Measurements from ENCODE around the gene CATSPER4. TPM values are rescaled to one million over a fixed set of nuclear protein-coding genes. Genes with fewer than 3 reads are reported as not detected.

Gene CATSPER4
- total RNA-seq, 1 experiment from 2014 or later: 0.20 TPM

- no peak overlapping the region for H3K4me3 Mint-ChIP-seq (ENCODE audit: unreplicated experiment)
- no peaks in the 10 kb centered on the region for H3K36me3 Mint-ChIP-seq (ENCODE audit: insufficient read depth, unreplicated experiment)
- DNase-seq: no peak
- no peak overlapping the region for H3K27ac Mint-ChIP-seq (ENCODE audit: unreplicated experiment)
- H3K9me3 Mint-ChIP-seq (ENCODE audit: unreplicated experiment): no peaks in the 10 kb centered on the region
- peaks cover 8% of the 10 kb centered on the region for H3K4me1 Mint-ChIP-seq (ENCODE audit: low read depth, unreplicated experiment)
- H3K4me1 ChIP-seq: peaks cover 14% of the 10 kb centered on the region
- no peaks in the 10 kb centered on the region for H3K36me3 ChIP-seq (ENCODE audit: control insufficient read depth, insufficient read depth, low read length)
- no peaks in the 10 kb centered on the region for H3K27me3 Mint-ChIP-seq (ENCODE audit: insufficient read depth, unreplicated experiment)
- intact Hi-C loops (cut with micrococcal nuclease; ENCODE audit: unreplicated experiment): no loop called here
- BruUV-seq (replicated peaks): no TSS peak
- ChIA-PET CTCF (interaction anchor here (1.0 kb wide), 1 partner anchor 9 kb away, joined by 4 read pairs; no protein-coding TSS in a partner anchor), POLR2A (no interaction called here)
- no peaks in the 10 kb centered on the region for H3K9me3 ChIP-seq
- TF ChIP-seq, protein P1, sequence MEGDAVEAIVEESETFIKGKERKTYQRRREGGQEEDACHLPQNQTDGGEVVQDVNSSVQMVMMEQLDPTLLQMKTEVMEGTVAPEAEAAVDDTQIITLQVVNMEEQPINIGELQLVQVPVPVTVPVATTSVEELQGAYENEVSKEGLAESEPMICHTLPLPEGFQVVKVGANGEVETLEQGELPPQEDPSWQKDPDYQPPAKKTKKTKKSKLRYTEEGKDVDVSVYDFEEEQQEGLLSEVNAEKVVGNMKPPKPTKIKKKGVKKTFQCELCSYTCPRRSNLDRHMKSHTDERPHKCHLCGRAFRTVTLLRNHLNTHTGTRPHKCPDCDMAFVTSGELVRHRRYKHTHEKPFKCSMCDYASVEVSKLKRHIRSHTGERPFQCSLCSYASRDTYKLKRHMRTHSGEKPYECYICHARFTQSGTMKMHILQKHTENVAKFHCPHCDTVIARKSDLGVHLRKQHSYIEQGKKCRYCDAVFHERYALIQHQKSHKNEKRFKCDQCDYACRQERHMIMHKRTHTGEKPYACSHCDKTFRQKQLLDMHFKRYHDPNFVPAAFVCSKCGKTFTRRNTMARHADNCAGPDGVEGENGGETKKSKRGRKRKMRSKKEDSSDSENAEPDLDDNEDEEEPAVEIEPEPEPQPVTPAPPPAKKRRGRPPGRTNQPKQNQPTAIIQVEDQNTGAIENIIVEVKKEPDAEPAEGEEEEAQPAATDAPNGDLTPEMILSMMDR (IDR thresholded peaks at IDR 0.05; ENCODE audit: insufficient read depth in 1 of 2, low read depth in 1 of 2, low read length in 1 of 2, severe bottlenecking in 1 of 2, unreplicated experiment in 1 of 2): no peak
- no peak overlapping the region for H3K4me3 ChIP-seq (ENCODE audit: low read depth, low read length)
- no peaks in the 10 kb centered on the region for H3K27me3 ChIP-seq (replicated peaks; ENCODE audit: control insufficient read depth, insufficient read depth, low read length)
These were observed 36.4 kb upstream of the CATSPER4 start for GRCh38 chr1:26153966-26154532.

- TF ChIP-seq, protein P1 (IDR thresholded peaks at IDR 0.05; ENCODE audit: insufficient read depth in 1 of 2, low read depth in 1 of 2, low read length in 1 of 2, severe bottlenecking in 1 of 2, unreplicated experiment in 1 of 2): no peak
- intact Hi-C loops (cut with micrococcal nuclease; ENCODE audit: unreplicated experiment): no loop called here
- Histone ChIP-seq H3K4me3 (ENCODE audit: low read depth, low read length) (no peak overlapping the region), H3K36me3 (ENCODE audit: control insufficient read depth, insufficient read depth, low read length) (no peaks in the 10 kb centered on the region), H3K4me1 (peaks cover 20% of the 10 kb centered on the region), H3K27me3 (replicated peaks; ENCODE audit: control insufficient read depth, insufficient read depth, low read length) (no peaks in the 10 kb centered on the region), H3K9me3 (no peaks in the 10 kb centered on the region)
- Mint-ChIP-seq H3K36me3 (ENCODE audit: insufficient read depth, unreplicated experiment) (no peaks in the 10 kb centered on the region), H3K27ac (ENCODE audit: unreplicated experiment) (no peak overlapping the region), H3K4me1 (ENCODE audit: low read depth, unreplicated experiment) (peaks cover 8% of the 10 kb centered on the region), H3K9me3 (ENCODE audit: unreplicated experiment) (no peaks in the 10 kb centered on the region), H3K27me3 (ENCODE audit: insufficient read depth, unreplicated experiment) (no peaks in the 10 kb centered on the region), H3K4me3 (ENCODE audit: unreplicated experiment) (no peak overlapping the region)
- POLR2A ChIA-PET: no interaction called here
- no TSS peak for BruUV-seq (replicated peaks)
- CTCF ChIA-PET: interaction anchor here (1.0 kb wide), 1 partner anchor 10 kb away, joined by 4 read pairs; no protein-coding TSS in a partner anchor
- no peak for DNase-seq
These were observed 35.7 kb upstream of the CATSPER4 start for GRCh38 chr1:26154750-26155149.

DNA sequence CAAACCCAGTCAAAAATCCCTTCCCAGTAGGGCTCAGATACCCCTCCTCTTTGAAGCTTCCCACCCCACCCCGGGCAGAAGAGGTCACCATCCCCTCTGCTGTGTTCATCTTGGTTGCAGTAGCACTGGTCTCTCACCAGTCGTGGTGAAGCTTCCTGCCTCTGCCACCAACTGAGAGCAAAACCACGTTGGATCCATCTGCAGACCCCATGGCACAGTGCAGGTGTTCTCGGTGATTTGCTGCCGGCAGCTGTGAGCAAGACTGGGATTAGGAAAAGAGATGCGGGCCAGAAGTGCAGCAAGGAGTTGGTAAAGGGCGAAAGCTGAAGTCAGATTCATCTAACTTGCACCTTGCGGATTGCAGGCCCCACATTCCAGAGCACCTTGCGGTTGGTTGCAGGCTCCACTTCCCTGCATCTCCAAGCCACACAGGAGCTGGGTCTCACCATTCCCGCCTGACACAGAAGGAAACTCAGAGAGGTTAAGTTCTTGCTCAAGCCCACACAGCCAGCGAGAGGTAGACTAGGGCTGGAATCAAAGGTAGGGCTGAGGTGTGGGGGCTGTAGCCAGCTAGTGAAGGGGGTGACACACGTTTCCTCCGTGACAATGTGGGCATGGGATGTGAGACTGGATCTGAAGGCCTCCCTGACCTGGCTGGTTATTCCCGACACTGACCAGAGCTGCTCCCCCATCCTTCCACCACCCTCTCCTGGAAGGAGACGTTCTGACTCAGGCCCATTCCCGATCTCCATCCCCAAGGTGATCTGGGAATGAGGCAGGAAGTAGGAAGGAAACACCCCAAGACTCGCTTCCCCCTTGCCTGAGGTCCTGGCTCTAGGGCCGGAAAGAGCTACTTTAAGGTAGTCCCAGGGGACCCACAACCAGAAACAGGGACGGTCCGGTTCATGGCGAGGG is 34.8 kb upstream of the CATSPER4 start:
- no peaks in the 10 kb centered on the region for H3K9me3 ChIP-seq
- H3K9me3 Mint-ChIP-seq (ENCODE audit: unreplicated experiment): no peaks in the 10 kb centered on the region
- H3K36me3 ChIP-seq (ENCODE audit: control insufficient read depth, insufficient read depth, low read length): no peaks in the 10 kb centered on the region
- TF ChIP-seq, protein P1 (IDR thresholded peaks at IDR 0.05; ENCODE audit: insufficient read depth in 1 of 2, low read depth in 1 of 2, low read length in 1 of 2, severe bottlenecking in 1 of 2, unreplicated experiment in 1 of 2): no peak
- intact Hi-C loops (cut with micrococcal nuclease; ENCODE audit: unreplicated experiment): no loop called here
- H3K4me1 Mint-ChIP-seq (ENCODE audit: low read depth, unreplicated experiment): peaks cover 8% of the 10 kb centered on the region
- BruUV-seq (replicated peaks): no TSS peak
- H3K4me3 ChIP-seq (ENCODE audit: low read depth, low read length): no peak overlapping the region
- no peaks in the 10 kb centered on the region for H3K27me3 Mint-ChIP-seq (ENCODE audit: insufficient read depth, unreplicated experiment)
- ChIA-PET CTCF (interaction anchor here (0.8 to 0.9 kb wide), 2 partner anchors 11 to 78 kb away, joined by 3 read pairs; partner anchors contain the start of gene CEP85), POLR2A (no interaction called here)
- DNase-seq: no peak
- H3K36me3 Mint-ChIP-seq (ENCODE audit: insufficient read depth, unreplicated experiment): no peaks in the 10 kb centered on the region
- no peaks in the 10 kb centered on the region for H3K27me3 ChIP-seq (replicated peaks; ENCODE audit: control insufficient read depth, insufficient read depth, low read length)
- peaks cover 20% of the 10 kb centered on the region for H3K4me1 ChIP-seq
- no peak overlapping the region for H3K4me3 Mint-ChIP-seq (ENCODE audit: unreplicated experiment)
- H3K27ac Mint-ChIP-seq (ENCODE audit: unreplicated experiment): no peak overlapping the region

All from Caco-2 (cell line).